ENCODE measurements around the gene MYO16.

- TF ChIP-seq POLR2A (IDR thresholded peaks at IDR 0.05; ENCODE audit: low read depth, low read length) (no peak), TAF1 (IDR thresholded peaks at IDR 0.05; ENCODE audit: low read depth, low read length) (no peak), POLR2AphosphoS5 (IDR thresholded peaks at IDR 0.05; ENCODE audit: low read depth, low read length) (no peak), POU2F2 (IDR thresholded peaks at IDR 0.05; ENCODE audit: low read depth, low read length) (no peak)
Observed at GRCh38 chr13:108586826-108587225, 42.6 kb upstream of the MYO16 start.

Measured in GM12891 (cell line).